Muscle of leg (tissue), 16 donors: Measurements from ENCODE around the gene TRIP11. TPM values are rescaled to one million over a fixed set of nuclear protein-coding genes. Genes with fewer than 3 reads are reported as not detected.
"Not testable (repeated sequence)": the region's sequence is repeated elsewhere in the genome, so short reads cannot be mapped to it uniquely, and the experiment has no call there.

Experiments
- DNase-seq: peaks from one replicate; pipeline ENCODE4 v3.0.0; 2013
- H3K27ac ChIP-seq: one replicate; pipeline ENCODE4 v1.5.1; 2013; ENCODE audit warnings: mild to moderate bottlenecking, low read length, control low read depth
- H3K27me3 ChIP-seq: one replicate; pipeline ENCODE4 v1.6.1; 2013; ENCODE audit warnings: low read length; ENCODE audit not compliant: control insufficient read depth, insufficient read depth
- H3K36me3 ChIP-seq: one replicate; pipeline ENCODE4 v1.6.1; 2013; ENCODE audit warnings: low read length; ENCODE audit not compliant: control insufficient read depth, insufficient read depth
- H3K4me1 ChIP-seq: one replicate; pipeline ENCODE4 v1.6.1; 2013; ENCODE audit warnings: low read length; ENCODE audit not compliant: control insufficient read depth, insufficient read depth
- H3K4me3 ChIP-seq: one replicate; pipeline ENCODE4 v1.5.1; 2013; ENCODE audit warnings: low read length, control low read depth
- H3K9me3 ChIP-seq: replicated peaks from 2 replicates; pipeline ENCODE4 v1.6.1; 2013; ENCODE audit warnings: low read depth, low read length; ENCODE audit not compliant: control insufficient read depth
- WGBS: methylation state at CpG from one replicate; pipeline ENCODE4 v1.1.5; 2013; ENCODE audit warnings: missing lambda C conversion rate; ENCODE audit not compliant: insufficient coverage; 5-methylcytosine and 5-hydroxymethylcytosine counted together
- long read RNA-seq, 11 donors: transcript quantifications; one replicate each; lab custom pipeline, GENCODE V29; 2026
- polyA plus RNA-seq, 8 donors: library from polyadenylated mRNA; unstranded; fragments of 120-200 nt; gene quantifications; one replicate each; pipeline versions ENCODE4 v1.2.1 to v1.2.3, GENCODE V29; 2013; ENCODE audit warnings: inconsistent platforms in 1 of 8, low replicate concordance in 1 of 8; ENCODE audit not compliant: insufficient read length in 8 of 8, insufficient read depth in 1 of 8
- total RNA-seq: library from RNA; stranded (reverse); fragments of 120-200 nt; gene quantifications from one replicate; pipeline ENCODE4 v1.2.4, GENCODE V29; 2013

The TRIP11 gene
- 29.9 TPM for total RNA-seq
- polyA plus RNA-seq: 10 to 100 TPM; 10.3 to 23.2 (median 19.3) TPM
- long read RNA-seq, donor 1, full-length matches to known transcripts: 1 of 1 reads
- long read RNA-seq, donor 1, partial matches to known transcripts: 0 of 1 reads
- long read RNA-seq, donor 1, other reads (novel, unspliced or antisense): 0 of 1 reads
- long read RNA-seq, donor 2: 0 reads
- long read RNA-seq, donor 3, partial matches to known transcripts: 6 of 6 reads
- long read RNA-seq, donor 3, other reads (novel, unspliced or antisense): 0 of 6 reads
- long read RNA-seq, donor 4: 0 reads
- long read RNA-seq, donor 5, partial matches to known transcripts: 8 of 8 reads
- long read RNA-seq, donor 5, other reads (novel, unspliced or antisense): 0 of 8 reads
- long read RNA-seq, donor 6, partial matches to known transcripts: 0 of 1 reads
- long read RNA-seq, donor 6, other reads (novel, unspliced or antisense): 0 of 1 reads
- long read RNA-seq, donor 7: 0 reads
- long read RNA-seq, donor 8, partial matches to known transcripts: 0 of 1 reads
- long read RNA-seq, donor 8, other reads (novel, unspliced or antisense): 0 of 1 reads
- long read RNA-seq, donor 9: 0 reads
- long read RNA-seq, donor 10, full-length matches to known transcripts: 1 of 1 reads
- long read RNA-seq, donor 10, partial matches to known transcripts: 0 of 1 reads
- long read RNA-seq, donor 10, other reads (novel, unspliced or antisense): 0 of 1 reads
- long read RNA-seq, donor 11: 0 reads

DNA sequence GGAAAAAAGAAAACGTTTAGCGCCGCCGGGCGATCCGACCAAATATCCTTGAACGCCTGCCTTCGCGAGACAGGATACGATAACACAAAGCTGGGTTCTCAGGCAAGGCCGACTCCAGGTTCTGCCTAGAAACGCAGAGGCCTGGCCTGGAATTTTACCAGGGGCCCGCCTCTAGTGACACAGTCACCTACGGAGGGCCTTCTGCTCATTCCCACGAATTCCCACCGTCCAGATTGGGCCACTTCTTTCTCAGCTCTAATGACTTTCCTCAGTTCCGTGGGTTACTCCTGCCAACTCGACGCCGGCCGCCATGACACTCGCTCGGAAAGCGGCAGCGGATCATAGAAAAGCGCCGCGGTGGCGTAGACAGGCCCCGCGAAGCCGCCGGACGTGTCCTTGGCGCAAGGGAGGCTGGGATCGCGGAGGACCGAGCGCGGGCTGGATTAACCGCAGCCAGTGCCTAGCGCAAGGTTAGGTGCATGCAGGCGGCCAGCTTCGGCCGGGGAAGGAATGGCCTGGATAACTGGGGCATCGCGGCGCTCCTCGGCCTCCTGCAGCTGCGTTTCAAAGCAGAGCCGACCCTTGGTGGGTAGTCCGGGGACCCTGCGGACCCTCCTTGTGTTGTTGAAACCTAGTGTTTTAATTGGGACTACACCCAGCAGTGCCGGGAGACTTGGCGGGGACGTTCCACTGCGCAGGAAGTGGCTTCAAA lies at the start of gene TRIP11:
TRIP11 (minus strand) TSS at position 341 of the 712 bp plus-strand sequence. CDS start 374 bp downstream, outside the sequence.
- Histone ChIP-seq H3K9me3 (no peaks in the 10 kb centered on the region), H3K4me1 (peaks cover 11% of the 10 kb centered on the region), H3K36me3 (peaks cover 3% of the 10 kb centered on the region), H3K27ac (peak within 1 kb of the TSS; percentile 100), H3K4me3 (peak within 1 kb of the TSS; percentile 96), H3K27me3 (no peaks in the 10 kb centered on the region)
- WGBS: 0% methylated on average over 57 of the region's 57 CpGs
- DNase-seq: peak; percentile 98

DNA sequence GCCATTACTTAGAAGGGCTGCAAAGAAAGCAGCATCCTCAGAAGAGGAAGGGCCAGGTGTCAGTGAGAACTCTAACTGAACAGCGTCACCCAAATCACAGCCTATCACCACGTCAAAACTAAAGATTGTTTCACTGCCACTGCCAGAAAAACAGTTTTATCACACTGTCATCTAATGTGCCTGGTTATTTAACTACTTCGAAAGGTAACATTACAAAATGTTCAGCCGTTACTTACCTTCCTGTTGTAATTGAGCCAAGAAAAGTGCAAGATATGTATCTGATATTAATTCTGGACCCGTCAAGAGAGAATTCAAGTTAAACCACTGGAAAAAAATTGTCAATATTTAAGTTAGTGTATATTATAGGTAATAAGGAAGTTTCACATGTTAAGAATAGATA lies 48.6 kb upstream of the TRIP11 start:
- no peaks in the 10 kb centered on the region for H3K27me3 ChIP-seq
- no peaks in the 10 kb centered on the region for H3K9me3 ChIP-seq
- H3K4me3 ChIP-seq: no peak overlapping the region
- peaks cover 26% of the 10 kb centered on the region for H3K36me3 ChIP-seq
- no CpG with 5 or more reads among the region's 5 CpGs for WGBS
- no peak overlapping the region for H3K27ac ChIP-seq
- no peak for DNase-seq
- no peaks in the 10 kb centered on the region for H3K4me1 ChIP-seq

DNA sequence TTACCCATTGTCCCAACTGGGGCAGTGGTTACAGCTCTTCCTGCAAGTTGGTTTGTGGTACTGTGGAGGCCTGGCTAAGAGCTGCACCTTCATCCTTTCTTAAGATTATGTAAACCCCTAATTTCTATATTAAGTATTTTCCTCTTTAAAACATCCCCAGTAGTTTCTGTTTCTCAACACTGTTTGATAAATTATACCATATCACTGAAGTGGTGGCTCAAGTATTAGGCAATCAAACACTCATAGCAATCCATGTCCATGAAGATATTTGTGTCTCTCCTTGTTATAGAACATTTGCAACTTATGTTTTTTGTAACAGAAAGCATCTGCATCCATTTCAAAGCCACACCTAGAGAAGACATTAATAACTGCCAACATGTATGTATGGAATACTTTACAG lies 34.7 kb upstream of the TRIP11 start:
- Histone ChIP-seq H3K4me1 (no peaks in the 10 kb centered on the region), H3K27me3 (no peaks in the 10 kb centered on the region), H3K9me3 (no peaks in the 10 kb centered on the region), H3K4me3 (no peak overlapping the region), H3K36me3 (peaks cover 21% of the 10 kb centered on the region), H3K27ac (no peak overlapping the region)
- DNase-seq: no peak

DNA sequence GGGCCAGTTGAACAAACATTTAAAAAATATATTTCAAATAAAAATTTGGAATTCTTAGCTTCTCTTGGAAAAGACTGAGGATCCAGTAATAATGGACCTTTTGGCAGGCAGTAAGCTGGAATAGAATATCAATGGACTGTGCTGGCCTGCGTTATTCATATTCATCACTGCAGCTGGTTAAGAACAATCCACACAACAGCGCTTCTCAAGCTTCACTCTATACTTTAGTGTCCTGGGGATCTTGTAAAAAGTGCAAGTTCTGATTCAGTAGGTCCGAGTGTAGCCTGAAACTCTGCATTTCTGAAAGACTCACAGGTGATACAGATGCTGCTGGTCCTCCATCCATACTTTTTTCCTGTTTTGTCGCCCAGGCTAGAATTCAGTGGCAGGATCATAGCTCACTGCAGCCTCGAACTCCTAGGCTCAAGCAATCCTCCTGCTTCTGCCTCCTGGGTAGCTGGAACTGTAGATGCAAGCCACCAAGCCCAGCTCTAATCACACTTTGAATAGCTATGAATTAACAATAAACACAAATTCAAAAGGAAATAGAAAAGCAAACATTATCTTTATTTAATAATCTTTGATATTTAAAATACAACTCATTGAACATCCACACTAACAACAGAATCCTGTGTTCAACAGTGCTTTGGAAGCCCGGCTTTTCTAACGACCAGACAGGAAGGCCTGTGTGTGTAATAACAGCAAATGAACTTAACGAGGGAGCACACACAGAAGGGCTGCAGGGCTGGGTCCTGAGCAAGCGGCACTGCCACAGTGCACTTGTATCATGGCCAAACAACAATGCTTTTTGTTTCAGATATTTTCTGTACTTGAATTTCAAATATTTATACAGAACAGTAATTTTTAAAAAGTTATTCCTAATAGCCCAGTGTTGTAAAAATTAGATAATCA lies 18.4 kb upstream of the TRIP11 start:
- WGBS: 59% methylated on average over 3 of the region's 9 CpGs
- Histone ChIP-seq H3K4me3 (no peak overlapping the region), H3K4me1 (no peaks in the 10 kb centered on the region), H3K27me3 (no peaks in the 10 kb centered on the region), H3K36me3 (peaks cover 9% of the 10 kb centered on the region), H3K9me3 (no peaks in the 10 kb centered on the region), H3K27ac (no peak overlapping the region)
- DNase-seq: peak; percentile 56

DNA sequence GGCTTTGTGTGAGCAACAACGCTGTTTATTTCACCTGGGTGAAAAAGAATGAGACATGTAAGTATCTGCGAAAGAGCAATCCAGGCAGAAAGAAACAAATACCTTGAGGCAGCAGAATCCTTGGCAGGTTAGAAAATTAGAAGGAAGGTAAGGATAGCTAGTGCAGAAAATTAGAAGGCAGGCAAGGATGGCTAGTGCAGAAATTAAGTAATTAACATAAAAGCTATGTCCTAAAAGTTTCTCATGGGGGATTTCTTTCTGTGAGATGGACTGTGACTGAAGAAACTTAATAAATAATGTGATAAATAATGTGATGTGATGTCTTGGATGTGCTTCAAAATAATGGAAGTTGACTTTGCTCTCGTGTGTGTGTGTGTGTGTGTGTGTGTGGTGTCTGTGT lies 9.9 kb upstream of the TRIP11 start:
- Histone ChIP-seq H3K4me3 (no peak overlapping the region), H3K27me3 (no peaks in the 10 kb centered on the region), H3K9me3 (no peaks in the 10 kb centered on the region), H3K36me3 (peaks cover 6% of the 10 kb centered on the region), H3K27ac (no peak overlapping the region), H3K4me1 (no peaks in the 10 kb centered on the region)
- no peak for DNase-seq
- 97% methylated on average over 3 of the region's 3 CpGs for WGBS

DNA sequence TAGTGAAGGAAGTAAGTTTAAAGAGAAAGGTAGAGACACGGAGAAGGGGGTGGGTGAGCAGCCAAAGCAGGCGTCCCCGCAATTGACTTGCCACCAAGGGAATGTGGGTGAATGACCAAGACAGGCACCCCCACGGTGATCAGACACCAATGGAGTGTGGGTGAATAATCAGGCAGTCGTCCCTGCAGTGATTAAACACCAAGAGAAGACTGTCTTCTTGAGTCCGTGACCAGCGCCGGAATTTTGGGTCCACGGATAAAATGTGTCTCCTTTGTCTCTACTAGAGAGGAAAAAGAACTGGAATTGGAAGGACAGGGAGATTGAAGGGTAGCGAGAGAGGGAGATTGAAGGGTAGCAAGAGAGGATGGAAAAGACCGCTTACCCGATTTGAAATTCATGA lies 9.4 kb upstream of the TRIP11 start:
- H3K4me1 ChIP-seq, H3K4me3 ChIP-seq, H3K27ac ChIP-seq, H3K9me3 ChIP-seq, H3K27me3 ChIP-seq, DNase-seq, H3K36me3 ChIP-seq: not testable (repeated sequence)
- 97% methylated on average over 12 of the region's 12 CpGs for WGBS

DNA sequence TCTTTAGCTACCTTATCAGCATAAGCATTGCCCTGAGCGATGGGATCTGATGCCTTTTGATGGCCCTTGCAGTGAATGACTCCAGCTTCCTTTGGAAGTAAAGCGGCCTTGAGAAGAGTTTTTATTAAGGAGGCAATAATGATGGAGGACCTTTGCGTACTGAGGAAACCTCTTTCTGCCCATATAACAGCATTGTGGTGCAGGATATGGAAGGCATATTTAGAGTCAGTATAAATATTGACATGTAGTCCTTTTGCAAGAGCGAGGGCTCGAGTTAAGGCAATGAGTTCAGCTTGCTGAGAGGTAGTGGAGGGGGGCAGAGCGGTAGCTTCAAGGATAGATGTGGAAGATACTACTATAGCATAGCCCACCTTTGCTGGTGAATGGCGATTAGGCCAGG lies 6.0 kb upstream of the TRIP11 start:
- H3K27me3 ChIP-seq, H3K36me3 ChIP-seq, H3K9me3 ChIP-seq, H3K27ac ChIP-seq, H3K4me3 ChIP-seq, H3K4me1 ChIP-seq, DNase-seq: not testable (repeated sequence)
- WGBS: 100% methylated on average over 4 of the region's 7 CpGs

DNA sequence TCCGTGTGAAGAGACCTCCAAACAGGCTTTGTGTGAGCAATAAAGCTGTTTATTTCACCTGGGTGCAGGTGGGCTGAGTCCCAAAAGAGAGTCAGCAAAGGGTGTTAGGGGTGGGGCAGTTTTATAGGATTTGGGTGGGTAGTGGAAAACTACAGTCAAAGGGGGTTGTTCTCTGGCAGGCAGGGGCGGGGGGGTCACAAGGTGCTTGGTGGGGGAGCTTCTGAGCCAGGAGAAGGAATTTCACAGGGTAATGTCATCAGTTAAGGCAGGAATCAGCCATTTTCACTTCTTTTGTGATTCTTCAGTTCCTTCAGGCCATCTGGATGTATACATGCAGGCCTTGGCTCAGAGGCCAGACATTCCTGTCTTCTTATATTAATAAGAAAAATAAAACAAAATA lies 1.9 kb upstream of the TRIP11 start:
- H3K27me3 ChIP-seq, H3K9me3 ChIP-seq, DNase-seq, H3K36me3 ChIP-seq, H3K4me3 ChIP-seq, H3K27ac ChIP-seq, H3K4me1 ChIP-seq: not testable (repeated sequence)
- 80% methylated on average over 1 of the region's 2 CpGs for WGBS

DNA sequence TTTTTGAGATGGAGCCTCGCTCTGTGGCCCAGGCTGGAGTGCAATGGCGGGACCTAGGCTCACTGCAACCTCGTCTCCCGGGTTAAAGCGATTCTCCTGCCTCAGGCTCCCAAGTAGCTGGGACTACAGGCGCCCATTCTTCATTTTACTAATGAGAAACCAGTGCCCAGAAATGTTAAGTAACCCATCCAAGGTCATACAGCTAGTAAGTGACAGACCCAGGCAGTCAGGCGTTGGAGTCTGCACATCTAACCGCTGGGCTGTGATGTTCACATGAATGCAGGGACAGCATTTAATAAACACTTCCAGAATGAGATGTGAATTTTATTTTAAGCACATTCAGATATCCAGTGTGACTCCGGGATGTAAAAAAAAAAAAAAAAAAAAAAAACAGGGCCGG lies 1.3 kb upstream of the TRIP11 start:
- DNase-seq: no peak
- peaks cover 11% of the 10 kb centered on the region for H3K4me1 ChIP-seq
- H3K4me3 ChIP-seq: no peak overlapping the region

More for the DNA sequence above, 1.3 kb upstream of the TRIP11 start:
- no peaks in the 10 kb centered on the region for H3K9me3 ChIP-seq
- peak overlapping the region; percentile 3 for H3K27ac ChIP-seq
- H3K27me3 ChIP-seq: no peaks in the 10 kb centered on the region
- peaks cover 5% of the 10 kb centered on the region for H3K36me3 ChIP-seq
- 93% methylated on average over 7 of the region's 10 CpGs for WGBS
